HEK293 (cell line): Measurements from ENCODE around the gene POC5.
A peak's percentile ranks its signal among the peaks of the same experiment; 100 is the strongest.

Experiments
- BCL11A ChIP-seq: fragments of 450-650 bp; formaldehyde crosslinking; IDR thresholded peaks from 2 replicates; pipeline ENCODE4 v1.5.1; 2016; ENCODE audit warnings: low read depth, missing biosample characterization, missing genetic modification characterization
- SP2 ChIP-seq: fragments of 450-650 bp; formaldehyde crosslinking; IDR thresholded peaks from 2 replicates; pipeline ENCODE4 v1.5.1; 2016; ENCODE audit warnings: missing biosample characterization, missing genetic modification characterization
- WT1 ChIP-seq: fragments of 450-650 bp; formaldehyde crosslinking; IDR thresholded peaks from 2 replicates; pipeline ENCODE4 v1.5.1; 2016; ENCODE audit warnings: missing biosample characterization, missing genetic modification characterization
- ZBTB48 ChIP-seq: fragments of 450-650 bp; formaldehyde crosslinking; IDR thresholded peaks from 2 replicates; pipeline ENCODE4 v1.5.1; 2016; ENCODE audit warnings: missing biosample characterization, missing genetic modification characterization
- ZBTB8A ChIP-seq: fragments of 450-650 bp; formaldehyde crosslinking; IDR thresholded peaks from 2 replicates; pipeline ENCODE4 v1.5.1; 2016; ENCODE audit warnings: missing biosample characterization, missing genetic modification characterization
- ZNF140 ChIP-seq: fragments of 450-650 bp; formaldehyde crosslinking; IDR thresholded peaks from 2 replicates; pipeline ENCODE4 v1.5.1; 2016; ENCODE audit warnings: missing biosample characterization, missing genetic modification characterization
- ZNF146 ChIP-seq: fragments of 450-650 bp; formaldehyde crosslinking; IDR thresholded peaks from 2 replicates; pipeline ENCODE4 v1.5.1; 2016; ENCODE audit warnings: missing biosample characterization, missing genetic modification characterization
- ZNF16 ChIP-seq: fragments of 450-650 bp; formaldehyde crosslinking; IDR thresholded peaks from 2 replicates; pipeline ENCODE4 v1.5.1; 2016; ENCODE audit warnings: low read depth, missing biosample characterization, missing genetic modification characterization
- ZNF174 ChIP-seq: fragments of 450-650 bp; formaldehyde crosslinking; IDR thresholded peaks from 2 replicates; pipeline ENCODE4 v1.5.0; 2017; ENCODE audit warnings: missing biosample characterization, mild to moderate bottlenecking, missing genetic modification characterization
- ZNF184 ChIP-seq: fragments of 450-650 bp; IDR thresholded peaks from 2 replicates; pipeline ENCODE4 v1.5.1; 2018; ENCODE audit warnings: missing biosample characterization, mild to moderate bottlenecking, missing genetic modification characterization
- ZNF211 ChIP-seq: fragments of 450-650 bp; formaldehyde crosslinking; IDR thresholded peaks from 2 replicates; pipeline ENCODE4 v1.5.1; 2016; ENCODE audit warnings: low read depth, missing biosample characterization, missing genetic modification characterization
- ZNF214 ChIP-seq: fragments of 450-650 bp; formaldehyde crosslinking; IDR thresholded peaks from 2 replicates; pipeline ENCODE4 v1.5.1; 2017; ENCODE audit warnings: missing biosample characterization, mild to moderate bottlenecking, missing genetic modification characterization, borderline replicate concordance
- ZNF221 ChIP-seq: fragments of 450-650 bp; formaldehyde crosslinking; IDR thresholded peaks from 2 replicates; pipeline ENCODE4 v1.5.1; 2017; ENCODE audit warnings: missing biosample characterization, missing genetic modification characterization, borderline replicate concordance
- ZNF274 ChIP-seq, 2 experiments: fragments of 200-500 bp in 1 of 2; fragments of 450-650 bp in 1 of 2; sonication (Bioruptor generic) in 1 of 2; formaldehyde crosslinking in 1 of 2; IDR thresholded peaks; 2 replicates each; pipeline versions ENCODE4 v1.5.1 to v1.6.1; 2014 to 2016; ENCODE audit warnings: borderline replicate concordance in 1 of 2, inconsistent platforms in 1 of 2, low read length in 1 of 2, missing biosample characterization in 1 of 2, missing genetic modification characterization in 1 of 2
- ZNF302 ChIP-seq: fragments of 450-650 bp; formaldehyde crosslinking; IDR thresholded peaks from 2 replicates; pipeline ENCODE4 v1.5.1; 2016; ENCODE audit warnings: missing biosample characterization, missing genetic modification characterization, low read depth
- ZNF354C ChIP-seq: fragments of 450-650 bp; formaldehyde crosslinking; IDR thresholded peaks from 2 replicates; pipeline ENCODE4 v1.5.1; 2016; ENCODE audit warnings: missing biosample characterization, missing genetic modification characterization, low read depth, borderline replicate concordance
- ZNF416 ChIP-seq: fragments of 450-650 bp; formaldehyde crosslinking; IDR thresholded peaks from 2 replicates; pipeline ENCODE4 v1.5.1; 2016; ENCODE audit warnings: missing biosample characterization, missing genetic modification characterization
- ZNF423 ChIP-seq: fragments of 450-650 bp; formaldehyde crosslinking; IDR thresholded peaks from 2 replicates; pipeline ENCODE4 v1.5.1; 2016; ENCODE audit warnings: missing biosample characterization, missing genetic modification characterization
- ZNF501 ChIP-seq: fragments of 450-650 bp; formaldehyde crosslinking; IDR thresholded peaks from 2 replicates; pipeline ENCODE4 v1.5.1; 2016; ENCODE audit warnings: missing biosample characterization, missing genetic modification characterization
- ZNF621 ChIP-seq: fragments of 450-650 bp; formaldehyde crosslinking; IDR thresholded peaks from 2 replicates; pipeline ENCODE4 v1.5.1; 2017; ENCODE audit warnings: missing biosample characterization, missing genetic modification characterization
- ZNF707 ChIP-seq: fragments of 450-650 bp; formaldehyde crosslinking; IDR thresholded peaks from 2 replicates; pipeline ENCODE4 v1.5.1; 2016; ENCODE audit warnings: missing biosample characterization, missing genetic modification characterization
- ZNF747 ChIP-seq: fragments of 450-650 bp; formaldehyde crosslinking; IDR thresholded peaks from 2 replicates; pipeline ENCODE4 v1.5.1; 2016; ENCODE audit warnings: missing biosample characterization, missing genetic modification characterization
- ZNF76 ChIP-seq: fragments of 450-650 bp; formaldehyde crosslinking; IDR thresholded peaks from 2 replicates; pipeline ENCODE4; 2016; ENCODE audit warnings: low read depth, missing biosample characterization, missing genetic modification characterization, borderline replicate concordance
- ZNF785 ChIP-seq: fragments of 450-650 bp; formaldehyde crosslinking; IDR thresholded peaks from 2 replicates; pipeline ENCODE4 v1.5.1; 2016; ENCODE audit warnings: missing biosample characterization, missing genetic modification characterization
- ZSCAN23 ChIP-seq: fragments of 450-650 bp; formaldehyde crosslinking; IDR thresholded peaks from 2 replicates; pipeline ENCODE4 v1.5.1; 2016; ENCODE audit warnings: missing biosample characterization, missing genetic modification characterization
- TF ChIP-seq, protein P1 (sequence below): fragments of 450-650 bp; IDR thresholded peaks from 2 replicates; pipeline ENCODE4 v1.5.1; 2018; ENCODE audit warnings: missing biosample characterization, missing genetic modification characterization
- TF ChIP-seq, protein P2 (sequence below): fragments of 450-650 bp; formaldehyde crosslinking; IDR thresholded peaks from 2 replicates; pipeline ENCODE4 v1.5.1; 2016; ENCODE audit warnings: missing biosample characterization, missing genetic modification characterization
- TF ChIP-seq, protein P3 (sequence below): fragments of 450-650 bp; formaldehyde crosslinking; IDR thresholded peaks from 2 replicates; pipeline ENCODE4 v1.5.1; 2017; ENCODE audit warnings: missing biosample characterization, missing genetic modification characterization
- TF ChIP-seq, protein P4 (sequence below): fragments of 450-650 bp; formaldehyde crosslinking; IDR thresholded peaks from 2 replicates; pipeline ENCODE4 v1.5.1; 2016; ENCODE audit warnings: missing biosample characterization, missing genetic modification characterization
- TF ChIP-seq, protein P5 (sequence below): fragments of 450-650 bp; formaldehyde crosslinking; IDR thresholded peaks from 2 replicates; pipeline ENCODE4 v1.5.1; 2016; ENCODE audit warnings: missing biosample characterization, missing genetic modification characterization
- TF ChIP-seq, protein P6 (sequence below): fragments of 450-650 bp; formaldehyde crosslinking; IDR thresholded peaks from 2 replicates; pipeline ENCODE4 v1.5.1; 2017; ENCODE audit warnings: missing biosample characterization, mild to moderate bottlenecking, missing genetic modification characterization, moderate library complexity

Gene POC5

DNA sequence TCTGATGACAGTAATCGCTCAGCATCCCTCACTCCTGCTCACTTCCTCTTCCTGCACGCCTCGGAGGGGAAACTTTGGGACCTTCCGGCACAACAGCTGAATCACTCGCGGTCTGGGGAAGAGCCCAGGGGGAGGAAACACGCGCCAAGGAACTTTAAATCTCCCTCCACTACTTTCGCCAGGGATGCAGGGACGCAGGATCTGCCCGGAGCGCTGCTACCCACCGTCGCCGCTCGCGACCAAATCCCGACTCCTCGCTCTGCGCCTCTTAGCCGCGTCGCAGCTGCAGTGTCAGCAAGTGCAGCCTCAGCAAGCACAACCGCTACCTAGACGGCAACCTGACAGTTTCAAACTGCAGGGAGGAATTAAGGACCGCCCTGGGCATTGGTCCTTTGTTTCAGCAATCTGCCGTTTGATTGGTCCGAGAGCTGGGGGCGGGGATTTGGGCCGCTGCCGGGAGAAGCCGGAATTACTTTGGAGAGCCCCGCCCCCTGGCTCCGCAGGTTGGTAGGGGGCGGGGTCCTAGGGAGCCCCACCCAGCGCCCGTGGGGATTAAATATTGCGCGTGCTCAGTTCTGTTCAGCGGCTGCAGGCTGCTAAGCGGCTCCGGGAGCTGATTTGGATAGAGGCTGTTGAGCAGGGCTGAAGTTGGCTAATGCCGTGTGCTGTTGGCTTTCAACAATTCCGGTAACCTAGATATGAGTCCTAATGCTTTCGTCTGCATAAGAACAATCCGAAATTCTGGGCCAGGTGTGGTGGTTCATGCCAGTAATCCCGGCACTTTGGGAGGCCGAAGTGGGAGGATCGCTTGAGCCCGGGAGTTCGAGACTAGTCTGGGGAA, at the start of gene POC5 (continued):
- TF ChIP-seq ZNF747 (no peak), ZNF354C (tag by site-specific recombination) (no peak), ZSCAN23 (tag by site-specific recombination) (no peak), ZNF274 (IDR thresholded peaks at IDR 0.05; ENCODE audit: low read length) (no peak), ZNF274 (tag by site-specific recombination; IDR thresholded peaks at IDR 0.05; ENCODE audit: borderline replicate concordance) (no peak), ZNF211 (tag by site-specific recombination) (no peak), ZNF174 (no peak), ZNF416 (no peak), ZNF785 (tag by site-specific recombination) (no peak), ZBTB48 (tag by site-specific recombination) (peak; percentile 76; the same call in 1 of the 2 replicates), ZNF302 (no peak), ZNF221 (no peak), ZNF501 (tag by site-specific recombination) (peak; percentile 95), ZNF146 (tag by site-specific recombination) (no peak), ZNF214 (tag by site-specific recombination) (no peak), ZNF184 (tag by site-specific recombination) (no peak), ZNF76 (tag by site-specific recombination) (peak; percentile 78), ZNF707 (tag by site-specific recombination) (no peak), ZNF621 (no peak), BCL11A (tag by site-specific recombination) (no peak), ZBTB8A (no peak), SP2 (peak; percentile 93), ZNF16 (no peak), ZNF423 (tag by site-specific recombination) (no peak), WT1 (tag by site-specific recombination) (peak; percentile 34), ZNF140 (tag by site-specific recombination) (no peak)
- TF ChIP-seq, protein P1, sequence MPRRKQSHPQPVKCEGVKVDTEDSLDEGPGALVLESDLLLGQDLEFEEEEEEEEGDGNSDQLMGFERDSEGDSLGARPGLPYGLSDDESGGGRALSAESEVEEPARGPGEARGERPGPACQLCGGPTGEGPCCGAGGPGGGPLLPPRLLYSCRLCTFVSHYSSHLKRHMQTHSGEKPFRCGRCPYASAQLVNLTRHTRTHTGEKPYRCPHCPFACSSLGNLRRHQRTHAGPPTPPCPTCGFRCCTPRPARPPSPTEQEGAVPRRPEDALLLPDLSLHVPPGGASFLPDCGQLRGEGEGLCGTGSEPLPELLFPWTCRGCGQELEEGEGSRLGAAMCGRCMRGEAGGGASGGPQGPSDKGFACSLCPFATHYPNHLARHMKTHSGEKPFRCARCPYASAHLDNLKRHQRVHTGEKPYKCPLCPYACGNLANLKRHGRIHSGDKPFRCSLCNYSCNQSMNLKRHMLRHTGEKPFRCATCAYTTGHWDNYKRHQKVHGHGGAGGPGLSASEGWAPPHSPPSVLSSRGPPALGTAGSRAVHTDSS (tag by site-specific recombination): no peak
- TF ChIP-seq, protein P2, sequence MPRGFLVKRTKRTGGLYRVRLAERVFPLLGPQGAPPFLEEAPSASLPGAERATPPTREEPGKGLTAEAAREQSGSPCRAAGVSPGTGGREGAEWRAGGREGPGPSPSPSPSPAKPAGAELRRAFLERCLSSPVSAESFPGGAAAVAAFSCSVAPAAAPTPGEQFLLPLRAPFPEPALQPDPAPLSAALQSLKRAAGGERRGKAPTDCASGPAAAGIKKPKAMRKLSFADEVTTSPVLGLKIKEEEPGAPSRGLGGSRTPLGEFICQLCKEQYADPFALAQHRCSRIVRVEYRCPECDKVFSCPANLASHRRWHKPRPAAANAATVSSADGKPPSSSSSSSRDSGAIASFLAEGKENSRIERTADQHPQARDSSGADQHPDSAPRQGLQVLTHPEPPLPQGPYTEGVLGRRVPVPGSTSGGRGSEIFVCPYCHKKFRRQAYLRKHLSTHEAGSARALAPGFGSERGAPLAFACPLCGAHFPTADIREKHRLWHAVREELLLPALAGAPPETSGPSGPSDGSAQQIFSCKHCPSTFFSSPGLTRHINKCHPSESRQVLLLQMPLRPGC: peak; percentile 48; the same call in 1 of the 2 replicates
- TF ChIP-seq, protein P3, sequence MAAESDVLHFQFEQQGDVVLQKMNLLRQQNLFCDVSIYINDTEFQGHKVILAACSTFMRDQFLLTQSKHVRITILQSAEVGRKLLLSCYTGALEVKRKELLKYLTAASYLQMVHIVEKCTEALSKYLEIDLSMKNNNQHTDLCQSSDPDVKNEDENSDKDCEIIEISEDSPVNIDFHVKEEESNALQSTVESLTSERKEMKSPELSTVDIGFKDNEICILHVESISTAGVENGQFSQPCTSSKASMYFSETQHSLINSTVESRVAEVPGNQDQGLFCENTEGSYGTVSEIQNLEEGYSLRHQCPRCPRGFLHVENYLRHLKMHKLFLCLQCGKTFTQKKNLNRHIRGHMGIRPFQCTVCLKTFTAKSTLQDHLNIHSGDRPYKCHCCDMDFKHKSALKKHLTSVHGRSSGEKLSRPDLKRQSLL: no peak
- TF ChIP-seq, protein P4, sequence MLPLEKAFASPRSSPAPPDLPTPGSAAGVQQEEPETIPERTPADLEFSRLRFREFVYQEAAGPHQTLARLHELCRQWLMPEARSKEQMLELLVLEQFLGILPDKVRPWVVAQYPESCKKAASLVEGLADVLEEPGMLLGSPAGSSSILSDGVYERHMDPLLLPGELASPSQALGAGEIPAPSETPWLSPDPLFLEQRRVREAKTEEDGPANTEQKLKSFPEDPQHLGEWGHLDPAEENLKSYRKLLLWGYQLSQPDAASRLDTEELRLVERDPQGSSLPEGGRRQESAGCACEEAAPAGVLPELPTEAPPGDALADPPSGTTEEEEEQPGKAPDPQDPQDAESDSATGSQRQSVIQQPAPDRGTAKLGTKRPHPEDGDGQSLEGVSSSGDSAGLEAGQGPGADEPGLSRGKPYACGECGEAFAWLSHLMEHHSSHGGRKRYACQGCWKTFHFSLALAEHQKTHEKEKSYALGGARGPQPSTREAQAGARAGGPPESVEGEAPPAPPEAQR (tag by site-specific recombination): no peak
- TF ChIP-seq, protein P5, sequence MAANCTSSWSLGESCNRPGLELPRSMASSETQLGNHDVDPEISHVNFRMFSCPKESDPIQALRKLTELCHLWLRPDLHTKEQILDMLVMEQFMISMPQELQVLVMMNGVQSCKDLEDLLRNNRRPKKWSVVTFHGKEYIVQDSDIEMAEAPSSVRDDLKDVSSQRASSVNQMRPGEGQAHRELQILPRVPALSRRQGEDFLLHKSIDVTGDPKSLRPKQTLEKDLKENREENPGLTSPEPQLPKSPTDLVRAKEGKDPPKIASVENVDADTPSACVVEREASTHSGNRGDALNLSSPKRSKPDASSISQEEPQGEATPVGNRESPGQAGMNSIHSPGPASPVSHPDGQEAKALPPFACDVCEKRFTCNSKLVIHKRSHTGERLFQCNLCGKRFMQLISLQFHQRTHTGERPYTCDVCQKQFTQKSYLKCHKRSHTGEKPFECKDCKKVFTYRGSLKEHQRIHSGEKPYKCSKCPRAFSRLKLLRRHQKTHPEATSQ (tag by site-specific recombination): peak; percentile 77; the same call in 1 of the 2 replicates
- TF ChIP-seq, protein P6, sequence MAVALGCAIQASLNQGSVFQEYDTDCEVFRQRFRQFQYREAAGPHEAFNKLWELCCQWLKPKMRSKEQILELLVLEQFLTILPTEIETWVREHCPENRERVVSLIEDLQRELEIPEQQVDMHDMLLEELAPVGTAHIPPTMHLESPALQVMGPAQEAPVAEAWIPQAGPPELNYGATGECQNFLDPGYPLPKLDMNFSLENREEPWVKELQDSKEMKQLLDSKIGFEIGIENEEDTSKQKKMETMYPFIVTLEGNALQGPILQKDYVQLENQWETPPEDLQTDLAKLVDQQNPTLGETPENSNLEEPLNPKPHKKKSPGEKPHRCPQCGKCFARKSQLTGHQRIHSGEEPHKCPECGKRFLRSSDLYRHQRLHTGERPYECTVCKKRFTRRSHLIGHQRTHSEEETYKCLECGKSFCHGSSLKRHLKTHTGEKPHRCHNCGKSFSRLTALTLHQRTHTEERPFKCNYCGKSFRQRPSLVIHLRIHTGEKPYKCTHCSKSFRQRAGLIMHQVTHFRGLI (tag by site-specific recombination): no peak; the same call in 1 of the 2 replicates
